Neural cell (in vitro differentiated cells): ENCODE results near the gene PTPRF.

Experiments used
- CTCF ChIP-seq: fragments of 450-650 bp; IDR thresholded peaks from 2 replicates; pipeline ENCODE4 v1.5.1; 2014; ENCODE audit warnings: antibody characterized with exemption, mild to moderate bottlenecking, moderate library complexity; ENCODE audit not compliant: poor library complexity, severe bottlenecking
- EP300 ChIP-seq: fragments of 450-650 bp; conservative IDR thresholded peaks from 2 replicates; pipeline ENCODE4 v1.6.1; 2014; ENCODE audit warnings: antibody characterized with exemption, mild to moderate bottlenecking, moderate library complexity; ENCODE audit not compliant: poor library complexity, severe bottlenecking
- EZH2 ChIP-seq: fragments of 200-600, 300-800 bp; shearing (Covaris generic), sonication (generic); IDR thresholded peaks from 2 replicates; pipeline ENCODE4 v1.6.1; 2014; ENCODE audit warnings: antibody characterized with exemption, low read length, borderline replicate concordance, mild to moderate bottlenecking; ENCODE audit not compliant: insufficient read depth, poor library complexity, severe bottlenecking
- POLR2AphosphoS5 ChIP-seq: IDR thresholded peaks from 2 replicates; pipeline ENCODE4 v1.6.1; 2012
- TAF1 ChIP-seq: IDR thresholded peaks from 2 replicates; pipeline ENCODE4 v1.6.1; 2012; ENCODE audit warnings: low read depth

GRCh38 chr1:43602990-43603389 is 72.3 kb downstream of the PTPRF start:
- TF ChIP-seq CTCF (no peak), EZH2 (no peak), POLR2AphosphoS5 (no peak), TAF1 (no peak), EP300 (no peak)
